A204.1 (cell line): ENCODE measurements around the gene GRAMD1A.

ENCODE experiments used
- FAIRE-seq: peaks from 2 replicates; lab custom pipeline; 2012; peaks lifted over from hg19 to GRCh38; lab: Jason Lieb, UNC

GRAMD1A gene

GRCh38 chr19:35075202-35076025 lies 75.3 kb downstream of the GRAMD1A start:
- FAIRE-seq, result no peak

GRCh38 chr19:35076026-35076370 lies 75.9 kb downstream of the GRAMD1A start:
- FAIRE-seq, result no peak
